ENCODE data around the gene PKNOX1.
"Not testable (repeated sequence)": the region's sequence is repeated elsewhere in the genome, so short reads cannot be mapped to it uniquely, and the experiment has no call there.

Gene PKNOX1

GRCh38 chr21:43021191-43021590 lies 46.8 kb downstream of the PKNOX1 start:
- no peak for FAIRE-seq

- no peak for FAIRE-seq
Observed at GRCh38 chr21:43021756-43022600, 47.6 kb downstream of the PKNOX1 start.

- FAIRE-seq: no peak
Observed at GRCh38 chr21:43023175-43023574, 48.8 kb downstream of the PKNOX1 start.

- FAIRE-seq: no peak
Observed at GRCh38 chr21:43024439-43025136, 50.2 kb downstream of the PKNOX1 start.

GRCh38 chr21:43025636-43026180 lies 51.3 kb downstream of the PKNOX1 start:
- FAIRE-seq: no peak

GRCh38 chr21:43027846-43028731 lies 53.7 kb downstream of the PKNOX1 start:
- no peak for FAIRE-seq

- no peak for FAIRE-seq
Observed at GRCh38 chr21:43029785-43030184, 55.4 kb downstream of the PKNOX1 start.

GRCh38 chr21:43031121-43031619 lies 56.8 kb downstream of the PKNOX1 start:
- FAIRE-seq: no peak

- no peak for FAIRE-seq
Observed at GRCh38 chr21:43034101-43034500, 59.7 kb downstream of the PKNOX1 start.

GRCh38 chr21:43034826-43035225 lies 60.5 kb downstream of the PKNOX1 start:
- no peak for FAIRE-seq

GRCh38 chr21:43036889-43037288 lies 62.5 kb downstream of the PKNOX1 start:
- FAIRE-seq: not testable (repeated sequence)

- FAIRE-seq: not testable (repeated sequence)
Observed at GRCh38 chr21:43037918-43038658, 63.7 kb downstream of the PKNOX1 start.

- FAIRE-seq: not testable (repeated sequence)
Observed at GRCh38 chr21:43038659-43039044, 64.3 kb downstream of the PKNOX1 start.

GRCh38 chr21:43042169-43042568 lies 67.8 kb downstream of the PKNOX1 start:
- FAIRE-seq: not testable (repeated sequence)

GRCh38 chr21:43043291-43043690 lies 68.9 kb downstream of the PKNOX1 start:
- FAIRE-seq: not testable (repeated sequence)

- not testable (repeated sequence) for FAIRE-seq
Observed at GRCh38 chr21:43044547-43044946, 70.2 kb downstream of the PKNOX1 start.

GRCh38 chr21:43045165-43045875 lies 71.0 kb downstream of the PKNOX1 start:
- not testable (repeated sequence) for FAIRE-seq

GRCh38 chr21:43045876-43046821 lies 71.8 kb downstream of the PKNOX1 start:
- FAIRE-seq: not testable (repeated sequence)

GRCh38 chr21:43053112-43053511 lies 78.8 kb downstream of the PKNOX1 start:
- FAIRE-seq: not testable (repeated sequence)
